Panc1 (cell line): ENCODE data around the gene PAQR9. TPM values are rescaled to one million over a fixed set of nuclear protein-coding genes. Genes with fewer than 3 reads are reported as not detected.

Experiments
- ATAC-seq: fragments of 200-7000 bp; cut with Tn5 transposase; 2 replicates; pipeline ENCODE4 v1.9.1; 2020; ENCODE audit warnings: mild to moderate bottlenecking, moderate library complexity
- BruUV-seq: library from RNA; stranded (reverse); fragments of 400-500 nt; replicated peaks from 2 replicates; lab custom pipeline; 2021; lab: Mats Ljungman, UMichigan
- CTCF ChIA-PET: fragments of 300-600 bp; sonication (Branson Sonifier 250); formaldehyde crosslinking; loops from one replicate; lab custom pipeline; 2022; ENCODE audit warnings: antibody characterized with exemption; lab: Charles Lee
- POLR2A ChIA-PET: fragments of 300-600 bp; sonication (Branson Sonifier 250); formaldehyde crosslinking; loops from one replicate; lab custom pipeline; 2022; ENCODE audit warnings: antibody characterized with exemption; lab: Charles Lee
- DNase-seq: peaks from one replicate; pipeline ENCODE4 v3.0.0-alpha.2; 2010; ENCODE audit warnings: low read depth, low spot score
- H3K27ac ChIP-seq: 2 replicates; pipeline ENCODE4 v1.5.1; 2011; ENCODE audit warnings: mild to moderate bottlenecking, low read length, inconsistent platforms
- H3K27me3 ChIP-seq: fragments of 200-500 bp; sonication (Bioruptor generic); 2 replicates; pipeline ENCODE4 v1.6.0; 2014; ENCODE audit warnings: low read length, inconsistent platforms; ENCODE audit not compliant: control insufficient read depth, insufficient read depth
- H3K36me3 ChIP-seq: fragments of 200-500 bp; sonication (Bioruptor generic); 2 replicates; pipeline ENCODE4 v1.5.1; 2014; ENCODE audit warnings: inconsistent platforms, mild to moderate bottlenecking, low read length, moderate library complexity; ENCODE audit not compliant: control insufficient read depth, insufficient read depth
- H3K4me1 ChIP-seq: 2 replicates; pipeline ENCODE4 v1.5.1; 2011; ENCODE audit warnings: inconsistent platforms, mild to moderate bottlenecking, low read length, moderate library complexity; ENCODE audit not compliant: control insufficient read depth, insufficient read depth
- H3K4me3 ChIP-seq, 2 experiments: 2 replicates each; pipeline ENCODE4 v1.5.1; 2011 to 2012; ENCODE audit warnings: low read depth in 2 of 2, low read length in 2 of 2, mild to moderate bottlenecking in 2 of 2, inconsistent platforms in 1 of 2, moderate library complexity in 1 of 2
- H3K9me3 ChIP-seq: fragments of 200-500 bp; sonication (Bioruptor generic); 2 replicates; pipeline ENCODE4 v1.5.1; 2014; ENCODE audit warnings: low read depth, mild to moderate bottlenecking, inconsistent platforms, low read length, moderate library complexity; ENCODE audit not compliant: control insufficient read depth, insufficient read depth
- POLR2AphosphoS5 ChIP-seq: IDR thresholded peaks from 2 replicates; pipeline ENCODE4 v1.6.1; 2012; ENCODE audit warnings: mild to moderate bottlenecking, low read depth, low read length, moderate library complexity
- SIN3A ChIP-seq: IDR thresholded peaks from 2 replicates; pipeline ENCODE4 v1.6.1; 2012; ENCODE audit warnings: low read depth, mild to moderate bottlenecking, low read length, moderate library complexity, borderline replicate concordance; ENCODE audit not compliant: insufficient read depth
- TCF7L2 ChIP-seq: IDR thresholded peaks from 2 replicates; pipeline ENCODE4 v1.6.1; 2011; ENCODE audit warnings: mild to moderate bottlenecking, low read depth, low read length, inconsistent platforms
- in situ Hi-C: cut with HindIII; loops from 2 replicates; pipeline ENCODE4 v1.10.0; 2016; ENCODE audit warnings: low sequenced_read_pairs, low pct_unique_long_range_greater_than_20kb
- intact Hi-C: fragments of 100-400 bp; cut with micrococcal nuclease; formaldehyde crosslinking; loops from one replicate; pipeline ENCODE4 v1.10.0; 2022; ENCODE audit not compliant: unreplicated experiment
- total RNA-seq: library from RNA; stranded (reverse); gene quantifications from one replicate; pipeline ENCODE4 v1.2.1, GENCODE V29; 2021; ENCODE audit not compliant: unreplicated experiment
- TF ChIP-seq, protein P1 (sequence below), 2 experiments: IDR thresholded peaks; 2 replicates each; pipeline ENCODE4 v1.6.1; 2011 to 2012; ENCODE audit warnings: low read depth in 2 of 2, control low read depth in 1 of 2, low read length in 1 of 2, mild to moderate bottlenecking in 1 of 2, moderate library complexity in 1 of 2; ENCODE audit not compliant: insufficient read depth in 1 of 2
- TF ChIP-seq, protein P2 (sequence below): fragments of 450-650 bp; IDR thresholded peaks from 2 replicates; pipeline ENCODE4 v1.5.1; 2017; ENCODE audit warnings: mild to moderate bottlenecking

Gene PAQR9
- total RNA-seq, 1 experiment from 2014 or later: 0.36 TPM

DNA sequence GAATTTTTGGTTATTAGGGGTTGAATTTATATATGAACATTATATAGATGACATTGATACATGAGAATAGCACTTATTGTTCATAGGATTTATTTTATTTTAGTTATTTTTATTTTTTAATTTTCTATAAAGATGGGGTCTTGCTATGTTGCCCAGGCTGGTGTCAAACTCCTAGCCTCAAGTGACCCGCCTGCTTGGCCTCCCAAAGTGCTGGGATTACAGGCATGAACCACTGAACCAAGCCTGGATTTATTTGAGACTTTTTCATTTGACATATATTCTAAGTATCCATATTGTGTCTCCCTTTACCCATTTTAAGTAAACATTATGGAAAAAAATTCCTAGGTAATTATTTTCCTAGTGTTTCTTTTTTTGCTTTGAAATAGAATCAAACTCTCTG, 12.5 kb downstream of the PAQR9 start:
- H3K36me3 ChIP-seq: no peaks in the 10 kb centered on the region
- peaks cover 5% of the 10 kb centered on the region; the same call in 1 of the 2 replicates for H3K27me3 ChIP-seq
- ATAC-seq: no peak
- TF ChIP-seq, protein P1, sequence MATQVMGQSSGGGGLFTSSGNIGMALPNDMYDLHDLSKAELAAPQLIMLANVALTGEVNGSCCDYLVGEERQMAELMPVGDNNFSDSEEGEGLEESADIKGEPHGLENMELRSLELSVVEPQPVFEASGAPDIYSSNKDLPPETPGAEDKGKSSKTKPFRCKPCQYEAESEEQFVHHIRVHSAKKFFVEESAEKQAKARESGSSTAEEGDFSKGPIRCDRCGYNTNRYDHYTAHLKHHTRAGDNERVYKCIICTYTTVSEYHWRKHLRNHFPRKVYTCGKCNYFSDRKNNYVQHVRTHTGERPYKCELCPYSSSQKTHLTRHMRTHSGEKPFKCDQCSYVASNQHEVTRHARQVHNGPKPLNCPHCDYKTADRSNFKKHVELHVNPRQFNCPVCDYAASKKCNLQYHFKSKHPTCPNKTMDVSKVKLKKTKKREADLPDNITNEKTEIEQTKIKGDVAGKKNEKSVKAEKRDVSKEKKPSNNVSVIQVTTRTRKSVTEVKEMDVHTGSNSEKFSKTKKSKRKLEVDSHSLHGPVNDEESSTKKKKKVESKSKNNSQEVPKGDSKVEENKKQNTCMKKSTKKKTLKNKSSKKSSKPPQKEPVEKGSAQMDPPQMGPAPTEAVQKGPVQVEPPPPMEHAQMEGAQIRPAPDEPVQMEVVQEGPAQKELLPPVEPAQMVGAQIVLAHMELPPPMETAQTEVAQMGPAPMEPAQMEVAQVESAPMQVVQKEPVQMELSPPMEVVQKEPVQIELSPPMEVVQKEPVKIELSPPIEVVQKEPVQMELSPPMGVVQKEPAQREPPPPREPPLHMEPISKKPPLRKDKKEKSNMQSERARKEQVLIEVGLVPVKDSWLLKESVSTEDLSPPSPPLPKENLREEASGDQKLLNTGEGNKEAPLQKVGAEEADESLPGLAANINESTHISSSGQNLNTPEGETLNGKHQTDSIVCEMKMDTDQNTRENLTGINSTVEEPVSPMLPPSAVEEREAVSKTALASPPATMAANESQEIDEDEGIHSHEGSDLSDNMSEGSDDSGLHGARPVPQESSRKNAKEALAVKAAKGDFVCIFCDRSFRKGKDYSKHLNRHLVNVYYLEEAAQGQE (IDR thresholded peaks at IDR 0.05; ENCODE audit: insufficient read depth in 1 of 2, low read depth in 2 of 2, low read length in 1 of 2): no peak
- no peak for TF ChIP-seq TCF7L2
- TF ChIP-seq POLR2AphosphoS5: no peak
- TF ChIP-seq SIN3A: no peak
- TF ChIP-seq, protein P2, sequence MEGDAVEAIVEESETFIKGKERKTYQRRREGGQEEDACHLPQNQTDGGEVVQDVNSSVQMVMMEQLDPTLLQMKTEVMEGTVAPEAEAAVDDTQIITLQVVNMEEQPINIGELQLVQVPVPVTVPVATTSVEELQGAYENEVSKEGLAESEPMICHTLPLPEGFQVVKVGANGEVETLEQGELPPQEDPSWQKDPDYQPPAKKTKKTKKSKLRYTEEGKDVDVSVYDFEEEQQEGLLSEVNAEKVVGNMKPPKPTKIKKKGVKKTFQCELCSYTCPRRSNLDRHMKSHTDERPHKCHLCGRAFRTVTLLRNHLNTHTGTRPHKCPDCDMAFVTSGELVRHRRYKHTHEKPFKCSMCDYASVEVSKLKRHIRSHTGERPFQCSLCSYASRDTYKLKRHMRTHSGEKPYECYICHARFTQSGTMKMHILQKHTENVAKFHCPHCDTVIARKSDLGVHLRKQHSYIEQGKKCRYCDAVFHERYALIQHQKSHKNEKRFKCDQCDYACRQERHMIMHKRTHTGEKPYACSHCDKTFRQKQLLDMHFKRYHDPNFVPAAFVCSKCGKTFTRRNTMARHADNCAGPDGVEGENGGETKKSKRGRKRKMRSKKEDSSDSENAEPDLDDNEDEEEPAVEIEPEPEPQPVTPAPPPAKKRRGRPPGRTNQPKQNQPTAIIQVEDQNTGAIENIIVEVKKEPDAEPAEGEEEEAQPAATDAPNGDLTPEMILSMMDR: no peak
- H3K9me3 ChIP-seq: no peaks in the 10 kb centered on the region
- H3K4me3 ChIP-seq: no peak overlapping the region
- BruUV-seq: no TSS peak
- CTCF ChIA-PET: no interaction called here
- in situ Hi-C loops (no loop called here), intact Hi-C loops (no loop called here)
- no peaks in the 10 kb centered on the region for H3K4me1 ChIP-seq
- POLR2A ChIA-PET: no interaction called here
- no peak overlapping the region for H3K27ac ChIP-seq
- DNase-seq: no peak

DNA sequence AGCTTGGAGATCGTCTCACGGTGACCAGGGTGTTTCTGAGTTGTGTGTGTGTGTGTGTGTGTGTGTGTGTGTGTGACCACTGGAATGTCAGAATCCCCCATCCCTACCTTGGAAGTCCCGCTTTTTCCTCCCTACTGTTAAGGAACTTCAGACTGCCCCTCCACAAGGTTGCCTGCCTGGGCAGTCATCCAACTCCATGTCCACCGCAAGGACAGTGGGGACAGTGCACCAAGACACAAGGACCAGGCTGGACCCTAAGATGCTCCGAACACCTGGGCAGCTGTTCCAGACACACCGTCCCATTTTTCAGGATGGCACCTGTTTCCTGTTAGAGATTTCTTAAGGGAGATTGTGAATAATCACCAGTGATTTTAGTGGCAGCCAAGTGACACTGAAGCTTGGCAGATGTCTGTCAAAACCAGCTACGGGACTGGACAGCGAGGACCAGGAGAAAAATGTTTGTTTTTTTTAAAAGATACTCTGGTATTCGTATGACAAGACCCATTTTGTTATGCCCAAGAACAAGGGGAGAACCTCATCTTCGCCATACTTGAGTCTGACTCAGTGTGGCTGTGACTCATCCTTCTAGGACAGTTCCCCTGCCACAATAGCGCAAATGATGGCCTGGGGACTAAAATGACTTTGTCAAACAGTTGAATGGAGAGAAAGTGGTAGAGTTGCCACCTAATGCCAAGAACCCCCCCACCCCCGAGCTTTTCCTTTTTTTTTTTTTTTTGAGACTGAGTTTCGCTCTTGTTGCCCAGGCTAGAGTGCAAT, 15.5 kb downstream of the PAQR9 start:
- H3K36me3 ChIP-seq: no peaks in the 10 kb centered on the region
- ChIA-PET CTCF (interaction anchor here (0.7 kb wide), 1 partner anchor 92 kb away, joined by 17 read pairs; no protein-coding TSS in a partner anchor), POLR2A (interaction anchor here (0.9 kb wide), 1 partner anchor 66 kb away, joined by 16 read pairs; no protein-coding TSS in a partner anchor)
- no peaks in the 10 kb centered on the region for H3K4me1 ChIP-seq
- no peak for ATAC-seq
- no peaks in the 10 kb centered on the region for H3K9me3 ChIP-seq
- intact Hi-C loops: no loop called here
- in situ Hi-C loops: no loop called here
- H3K27me3 ChIP-seq: peaks cover 5% of the 10 kb centered on the region; the same call in 1 of the 2 replicates
- no peak overlapping the region for H3K27ac ChIP-seq
- no TSS peak for BruUV-seq
- no peak for DNase-seq
- TF ChIP-seq POLR2AphosphoS5: no peak
- TF ChIP-seq, protein P2: no peak
- TF ChIP-seq, protein P1 (IDR thresholded peaks at IDR 0.05; ENCODE audit: insufficient read depth in 1 of 2, low read depth in 2 of 2, low read length in 1 of 2): no peak
- no peak for TF ChIP-seq SIN3A
- TF ChIP-seq TCF7L2: no peak
- H3K4me3 ChIP-seq: no peak overlapping the region
